Small intestine (tissue), 7 donors: ENCODE measurements around the gene LHFPL6. TPM values are rescaled to one million over a fixed set of nuclear protein-coding genes. Genes with fewer than 3 reads are reported as not detected.

Experiments
- DNase-seq, 2 donors: peaks; one replicate each; pipeline versions ENCODE4 v3.0.0 to v3.0.0-alpha.2; 2013
- FAIRE-seq: peaks from 2 replicates; lab custom pipeline; 2012; peaks lifted over from hg19 to GRCh38; lab: Jason Lieb, UNC
- H3K27ac ChIP-seq, 3 donors: one replicate each; pipeline ENCODE4 v1.5.1; 2013; ENCODE audit warnings: low read length in 2 of 3, mild to moderate bottlenecking in 2 of 3, control low read depth in 1 of 3, inconsistent platforms in 1 of 3, low read depth in 1 of 3, moderate library complexity in 1 of 3
- H3K27me3 ChIP-seq, 3 donors: one replicate each; pipeline ENCODE4 v1.6.1; 2013; ENCODE audit warnings: low read length in 3 of 3, inconsistent platforms in 1 of 3; ENCODE audit not compliant: control insufficient read depth in 3 of 3, insufficient read depth in 3 of 3
- H3K36me3 ChIP-seq, 3 donors: one replicate each; pipeline ENCODE4 v1.6.1; 2013; ENCODE audit warnings: low read length in 3 of 3, inconsistent platforms in 1 of 3, low read depth in 1 of 3, mild to moderate bottlenecking in 1 of 3, moderate library complexity in 1 of 3; ENCODE audit not compliant: control insufficient read depth in 3 of 3, insufficient read depth in 2 of 3
- H3K4me1 ChIP-seq, 3 donors: one replicate each; pipeline ENCODE4 v1.6.1; 2013; ENCODE audit warnings: low read length in 2 of 3, inconsistent platforms in 1 of 3, low read depth in 1 of 3, mild to moderate bottlenecking in 1 of 3, moderate library complexity in 1 of 3; ENCODE audit not compliant: control insufficient read depth in 3 of 3, insufficient read depth in 2 of 3
- H3K4me3 ChIP-seq, 3 donors: one replicate each; pipeline ENCODE4 v1.5.1; 2013; ENCODE audit warnings: low read length in 3 of 3, control low read depth in 1 of 3, inconsistent platforms in 1 of 3, low read depth in 1 of 3, mild to moderate bottlenecking in 1 of 3, moderate library complexity in 1 of 3
- H3K9me3 ChIP-seq, 2 donors: one replicate each; pipeline ENCODE4 v1.6.1; 2013; ENCODE audit warnings: low read depth in 1 of 2, low read length in 1 of 2; ENCODE audit not compliant: control insufficient read depth in 2 of 2, insufficient read depth in 1 of 2
- WGBS, 3 donors: extraction: QIAGEN DNeasy Blood & Tissue Kit; methylation state at CpG; one replicate each; pipeline ENCODE4 v1.1.7; 2013; 5-methylcytosine and 5-hydroxymethylcytosine counted together
- polyA plus RNA-seq, 4 donors: library from polyadenylated mRNA; stranded (reverse) in 3 of 4; unstranded in 1 of 4; fragments of 200-250 nt in 3 of 4; fragments of 120-200 nt in 1 of 4; gene quantifications; one replicate each; pipeline versions ENCODE4 v1.2.1 to v1.2.3, GENCODE V29; 2013
- donor health status: healthy with polysubstance abuse.
- donor health status: control.
- donor health status: control.
- donor health status: Bipolar disorder and iron deficiency.
- donor health status: healthy.

LHFPL6 gene
- polyA plus RNA-seq, 4 donors = 0.22 to 19.9 (median 5.1) TPM

GRCh38 chr13:39379667-39380655 is 223.0 kb downstream of the LHFPL6 start:
- no peak overlapping the region for H3K27ac ChIP-seq
- FAIRE-seq (no peak), DNase-seq (no peak)
- no peaks in the 10 kb centered on the region for H3K27me3 ChIP-seq
- no peaks in the 10 kb centered on the region for H3K36me3 ChIP-seq
- no peaks in the 10 kb centered on the region for H3K4me1 ChIP-seq
- H3K9me3 ChIP-seq = no peaks in the 10 kb centered on the region
- H3K4me3 ChIP-seq = no peak overlapping the region
- WGBS, 3 donors = 78 to 94% (median 90%) methylated on average over 4 of the region's 4 CpGs

- no peak for FAIRE-seq
These were observed 223.9 kb downstream of the LHFPL6 start for GRCh38 chr13:39379118-39379517.

GRCh38 chr13:39378306-39378705 is 224.7 kb downstream of the LHFPL6 start:
- no peak for FAIRE-seq
- Histone ChIP-seq H3K9me3 (no peaks in the 10 kb centered on the region), H3K4me3 (no peak overlapping the region), H3K27me3 (no peaks in the 10 kb centered on the region), H3K4me1 (no peaks in the 10 kb centered on the region), H3K36me3 (no peaks in the 10 kb centered on the region), H3K27ac (no peak overlapping the region)
- no peak for DNase-seq
- WGBS, 3 donors = 58 to 82% (median 63%) methylated on average over 2 of the region's 2 CpGs

More at GRCh38 chr13:39379118-39379517, 223.9 kb downstream of the LHFPL6 start:
- H3K4me3 ChIP-seq = no peak overlapping the region
- DNase-seq = no peak
- H3K36me3 ChIP-seq = no peaks in the 10 kb centered on the region
- H3K27me3 ChIP-seq = no peaks in the 10 kb centered on the region
- H3K27ac ChIP-seq = no peak overlapping the region
- no peaks in the 10 kb centered on the region for H3K4me1 ChIP-seq
- no peaks in the 10 kb centered on the region for H3K9me3 ChIP-seq
- WGBS, 3 donors = 54 to 59% (median 58%) methylated on average over 2 of the region's 2 CpGs

GRCh38 chr13:39377699-39378098 is 225.3 kb downstream of the LHFPL6 start:
- no peaks in the 10 kb centered on the region for H3K4me1 ChIP-seq
- no peak for FAIRE-seq
- no peaks in the 10 kb centered on the region for H3K36me3 ChIP-seq
- H3K9me3 ChIP-seq = no peaks in the 10 kb centered on the region
- no peak for DNase-seq
- no peak overlapping the region for H3K4me3 ChIP-seq
- no peaks in the 10 kb centered on the region for H3K27me3 ChIP-seq
- no peak overlapping the region for H3K27ac ChIP-seq
- WGBS, 3 donors = 45 to 64% (median 59%) methylated on average over 1 of the region's 1 CpG

GRCh38 chr13:39376076-39376475 is 226.9 kb downstream of the LHFPL6 start:
- Histone ChIP-seq H3K27me3 (no peaks in the 10 kb centered on the region), H3K4me1 (no peaks in the 10 kb centered on the region), H3K36me3 (no peaks in the 10 kb centered on the region), H3K27ac (no peak overlapping the region), H3K4me3 (no peak overlapping the region), H3K9me3 (no peaks in the 10 kb centered on the region)
- DNase-seq (no peak), FAIRE-seq (no peak)

GRCh38 chr13:39375601-39376000 is 227.4 kb downstream of the LHFPL6 start:
- no peak overlapping the region for H3K4me3 ChIP-seq
- H3K9me3 ChIP-seq = no peaks in the 10 kb centered on the region
- H3K4me1 ChIP-seq = no peaks in the 10 kb centered on the region
- no peaks in the 10 kb centered on the region for H3K27me3 ChIP-seq
- 81 to 84% (median 84%) methylated on average over 3 of the region's 3 CpGs for WGBS, 3 donors
- no peaks in the 10 kb centered on the region for H3K36me3 ChIP-seq
- DNase-seq (no peak), FAIRE-seq (no peak)
- H3K27ac ChIP-seq = no peak overlapping the region

- Histone ChIP-seq H3K36me3 (no peaks in the 10 kb centered on the region), H3K9me3 (no peaks in the 10 kb centered on the region), H3K27me3 (no peaks in the 10 kb centered on the region), H3K4me1 (no peaks in the 10 kb centered on the region), H3K4me3 (no peak overlapping the region), H3K27ac (no peak overlapping the region)
- WGBS, 3 donors = 87 to 95% (median 91%) methylated on average over 3 of the region's 3 CpGs
- DNase-seq (no peak), FAIRE-seq (no peak)
These were observed 228.2 kb downstream of the LHFPL6 start for GRCh38 chr13:39374741-39375189.

GRCh38 chr13:39373145-39373544 is 229.8 kb downstream of the LHFPL6 start:
- no peaks in the 10 kb centered on the region for H3K36me3 ChIP-seq
- H3K27ac ChIP-seq = no peak overlapping the region
- no peak overlapping the region for H3K4me3 ChIP-seq
- H3K9me3 ChIP-seq = no peaks in the 10 kb centered on the region
- H3K27me3 ChIP-seq = no peaks in the 10 kb centered on the region
- DNase-seq (no peak), FAIRE-seq (no peak)
- H3K4me1 ChIP-seq = no peaks in the 10 kb centered on the region
- WGBS, 3 donors = 78 to 97% (median 79%) methylated on average over 3 of the region's 3 CpGs
